GM13976 (cell line): ENCODE data around the gene ITGA8.
"Not testable (repeated sequence)": the region's sequence is repeated elsewhere in the genome, so short reads cannot be mapped to it uniquely, and the experiment has no call there.

Experiments used
- DNase-seq: peaks from one replicate; pipeline ENCODE4 v3.0.0; 2012; ENCODE audit warnings: low spot score
- in situ Hi-C: fragments of 300-500 bp; cut with MboI; formaldehyde crosslinking; loops from one replicate; pipeline ENCODE4 v1.12.0; 2022; ENCODE audit warnings: low sequenced_read_pairs, mixed read lengths, inconsistent platforms; ENCODE audit not compliant: unreplicated experiment
- TF ChIP-seq, protein P1 (sequence below): IDR thresholded peaks from 2 replicates; pipeline ENCODE4 v1.5.1; 2012; ENCODE audit warnings: borderline replicate concordance, mild to moderate bottlenecking; ENCODE audit not compliant: insufficient read depth; ENCODE audit errors: extremely low read depth, missing control alignments, control extremely low read depth

ITGA8 gene

DNA sequence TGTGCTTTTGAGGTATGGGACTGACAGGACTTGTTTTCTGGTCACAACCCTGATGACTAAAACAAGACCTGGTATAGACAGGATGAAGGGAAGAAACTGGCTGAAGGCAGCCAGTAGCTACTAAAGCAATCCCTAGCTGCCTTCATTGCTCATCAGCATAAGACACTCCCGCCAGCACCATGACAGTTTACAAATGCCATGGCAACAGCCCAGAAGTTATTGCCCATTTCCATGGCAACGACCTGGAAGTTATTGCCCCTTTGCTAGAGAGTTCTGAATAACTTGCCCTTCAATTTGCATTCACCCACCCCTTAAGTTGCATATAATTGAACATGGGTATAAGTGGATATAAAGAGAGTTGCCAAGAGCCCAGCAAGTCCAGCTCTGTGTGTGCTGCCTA is 179.0 kb downstream of the ITGA8 start:
- TF ChIP-seq, protein P1, sequence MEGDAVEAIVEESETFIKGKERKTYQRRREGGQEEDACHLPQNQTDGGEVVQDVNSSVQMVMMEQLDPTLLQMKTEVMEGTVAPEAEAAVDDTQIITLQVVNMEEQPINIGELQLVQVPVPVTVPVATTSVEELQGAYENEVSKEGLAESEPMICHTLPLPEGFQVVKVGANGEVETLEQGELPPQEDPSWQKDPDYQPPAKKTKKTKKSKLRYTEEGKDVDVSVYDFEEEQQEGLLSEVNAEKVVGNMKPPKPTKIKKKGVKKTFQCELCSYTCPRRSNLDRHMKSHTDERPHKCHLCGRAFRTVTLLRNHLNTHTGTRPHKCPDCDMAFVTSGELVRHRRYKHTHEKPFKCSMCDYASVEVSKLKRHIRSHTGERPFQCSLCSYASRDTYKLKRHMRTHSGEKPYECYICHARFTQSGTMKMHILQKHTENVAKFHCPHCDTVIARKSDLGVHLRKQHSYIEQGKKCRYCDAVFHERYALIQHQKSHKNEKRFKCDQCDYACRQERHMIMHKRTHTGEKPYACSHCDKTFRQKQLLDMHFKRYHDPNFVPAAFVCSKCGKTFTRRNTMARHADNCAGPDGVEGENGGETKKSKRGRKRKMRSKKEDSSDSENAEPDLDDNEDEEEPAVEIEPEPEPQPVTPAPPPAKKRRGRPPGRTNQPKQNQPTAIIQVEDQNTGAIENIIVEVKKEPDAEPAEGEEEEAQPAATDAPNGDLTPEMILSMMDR, result no peak
- in situ Hi-C loops, result no loop called here
- no peak for DNase-seq

DNA sequence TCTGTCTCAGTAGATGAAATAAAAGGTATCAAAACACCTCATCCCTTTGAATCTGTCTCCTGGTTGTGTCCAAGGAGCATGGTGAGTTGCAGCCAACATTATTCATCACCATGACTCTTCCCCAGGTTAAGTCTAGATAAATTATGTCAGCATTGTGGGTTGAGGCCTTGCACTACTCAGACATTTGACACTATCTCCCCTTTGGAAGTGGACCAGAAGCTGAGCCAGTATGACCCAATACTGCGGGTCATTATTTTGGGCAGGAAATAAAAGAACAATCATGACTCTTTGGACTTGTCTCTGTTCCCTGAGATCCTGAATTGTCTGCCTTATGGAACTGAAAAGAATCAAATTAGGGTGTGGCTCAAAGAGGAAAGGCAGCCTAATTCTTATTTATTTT is 180.5 kb downstream of the ITGA8 start:
- in situ Hi-C loops, result no loop called here

DNA sequence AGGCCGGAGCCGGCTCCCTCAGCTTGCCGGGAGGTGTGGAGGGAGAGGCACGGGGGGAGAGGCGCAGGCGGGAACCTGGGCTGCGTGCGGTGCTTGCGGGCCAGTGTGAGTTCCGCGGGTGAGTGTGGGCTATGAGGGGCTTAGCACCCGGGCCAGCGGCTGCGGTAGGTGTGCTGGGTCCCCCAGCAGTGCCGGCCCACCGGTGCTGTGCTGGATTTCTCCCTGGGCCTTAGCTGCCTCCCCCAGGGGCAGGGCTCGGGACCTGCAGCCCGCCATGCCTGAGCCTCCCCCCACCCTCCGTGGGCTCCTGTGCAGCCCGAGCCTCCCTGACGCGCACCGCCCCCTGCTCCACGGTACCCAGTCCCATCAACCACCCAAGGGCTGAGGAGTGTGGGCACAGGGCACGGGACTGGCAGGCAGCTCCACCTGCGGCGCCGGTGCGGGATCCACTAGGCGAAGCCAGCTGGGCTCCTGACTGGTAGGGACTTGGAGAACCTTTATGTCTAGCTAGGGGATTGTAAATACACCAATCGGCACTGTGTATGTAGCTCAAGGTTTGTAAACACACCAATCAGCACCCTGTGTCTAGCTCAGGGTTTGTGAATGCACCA is 184.7 kb downstream of the ITGA8 start:
- in situ Hi-C loops, DNase-seq: not testable (repeated sequence)

More for the DNA sequence above, 180.5 kb downstream of the ITGA8 start:
- TF ChIP-seq, protein P1, result no peak
- DNase-seq, result no peak

DNA sequence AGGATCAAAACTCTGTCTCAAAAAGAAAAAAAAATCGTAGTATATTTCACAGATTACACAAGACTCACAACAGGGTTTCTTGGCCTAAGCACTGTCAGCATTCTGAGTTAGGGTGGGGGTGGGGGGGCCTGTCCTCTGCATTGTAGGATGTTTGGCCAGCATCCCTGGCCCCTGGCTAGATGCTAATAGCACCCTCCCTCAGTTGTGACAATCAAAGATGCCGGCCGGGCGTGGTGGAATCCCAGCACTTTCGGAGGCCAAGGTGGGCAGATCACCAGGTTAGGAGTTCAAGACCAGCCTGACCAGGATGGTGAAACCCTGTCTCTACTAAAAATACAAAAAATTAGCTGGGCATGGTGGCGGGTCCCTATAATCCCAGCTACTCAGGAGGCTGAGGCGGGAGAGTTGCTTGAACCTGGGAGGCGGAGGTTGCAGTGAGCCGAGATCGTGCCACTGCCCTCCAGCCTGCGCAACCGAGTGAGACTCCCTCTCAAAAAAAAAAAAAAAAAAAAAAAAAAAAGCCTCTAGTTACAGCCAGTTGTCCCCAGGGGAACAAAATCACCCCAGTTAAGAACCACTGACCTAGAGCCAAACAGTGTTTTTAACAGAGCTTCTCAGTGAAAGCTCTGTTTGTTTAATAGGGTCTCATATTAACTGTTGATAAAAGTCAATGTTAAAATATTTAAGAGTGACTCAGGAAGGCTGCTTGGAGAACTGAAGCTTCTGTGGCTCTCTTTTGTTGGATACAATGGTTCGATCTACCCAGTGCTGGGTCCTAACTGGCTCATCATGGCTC is 187.6 kb downstream of the ITGA8 start:
- TF ChIP-seq, protein P1, result no peak
- in situ Hi-C loops, result no loop called here
- no peak for DNase-seq

DNA sequence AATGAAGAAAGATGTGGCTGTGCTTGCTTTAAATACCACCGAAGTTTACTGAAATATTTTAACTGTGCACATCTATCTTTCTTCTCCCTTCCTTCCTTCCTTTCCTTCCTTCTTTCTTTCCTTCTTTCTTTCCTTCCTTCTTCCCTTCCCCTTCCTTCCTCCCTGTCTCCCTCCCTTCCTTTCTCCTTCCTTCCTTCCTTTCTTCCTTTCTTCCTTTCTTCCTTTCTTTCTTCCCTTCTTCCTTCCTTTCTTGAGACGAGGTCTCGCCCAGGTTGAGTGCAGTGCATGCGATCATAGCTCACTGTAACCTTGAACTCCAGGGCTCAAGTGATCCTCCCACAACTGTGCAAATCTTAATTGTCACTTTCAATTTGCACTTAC is 190.9 kb downstream of the ITGA8 start:
- TF ChIP-seq, protein P1, result no peak
- in situ Hi-C loops, result no loop called here
- no peak for DNase-seq

DNA sequence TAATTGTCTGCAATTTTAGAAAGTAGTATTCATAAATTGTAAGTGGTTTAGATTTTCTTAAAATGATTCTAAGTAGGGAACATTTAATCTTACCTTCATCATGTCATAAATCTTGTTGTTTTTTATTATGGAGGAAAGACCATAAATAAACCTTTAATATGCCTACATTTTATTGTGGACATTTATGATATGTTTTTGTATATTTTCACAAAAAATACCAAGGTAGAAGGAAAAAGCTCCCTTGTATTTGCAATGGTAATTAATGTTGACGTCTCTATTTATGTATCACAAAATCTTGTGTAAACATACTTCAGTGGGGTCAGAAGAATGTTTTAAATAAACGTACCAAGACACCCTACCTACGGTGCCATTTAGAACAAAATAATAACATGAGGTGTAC is 193.0 kb downstream of the ITGA8 start:
- no peak for DNase-seq
- in situ Hi-C loops, result no loop called here
- TF ChIP-seq, protein P1, result no peak

DNA sequence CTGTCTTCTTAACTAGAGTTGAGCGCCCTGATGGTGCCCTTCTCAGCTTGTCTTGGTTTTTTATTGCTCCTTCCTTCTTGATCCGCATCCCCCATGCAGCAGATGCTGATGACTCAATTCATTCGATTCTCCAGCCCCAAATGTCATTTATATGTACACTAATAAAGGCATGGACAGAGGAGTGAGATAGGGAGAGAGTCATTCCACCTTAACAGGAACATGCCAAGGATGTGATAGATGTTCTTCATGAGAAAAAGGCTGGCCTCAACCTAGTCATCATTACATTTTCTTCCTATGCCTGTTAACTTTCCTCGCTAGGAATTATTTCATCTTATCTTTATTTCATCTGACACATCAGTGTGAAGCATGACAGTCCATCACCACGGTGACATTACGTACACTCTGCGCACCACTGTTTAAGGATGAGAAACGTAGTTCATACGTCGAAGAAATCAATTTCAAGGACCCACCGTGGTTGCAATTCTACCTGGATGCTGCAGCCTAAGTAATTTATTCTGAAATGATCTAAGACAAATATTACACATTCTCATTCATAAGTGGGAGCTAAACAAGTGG is 198.3 kb downstream of the ITGA8 start:
- DNase-seq, result no peak
- in situ Hi-C loops, result no loop called here
- TF ChIP-seq, protein P1, result no peak
